PC-9 (cell line): ENCODE data around the gene ZNF880. TPM values are rescaled to one million over a fixed set of nuclear protein-coding genes. Genes with fewer than 3 reads are reported as not detected.

Source experiments
- Bru-seq: library from RNA; stranded (reverse); fragments of 400-500 nt; gene quantifications from one replicate; lab custom pipeline; 2021; lab: Mats Ljungman, UMichigan
- BruChase-seq, 2 experiments: library from RNA; stranded (reverse); fragments of 400-500 nt; gene quantifications; one replicate each; lab custom pipeline; 2021; lab: Mats Ljungman, UMichigan
- BruUV-seq: library from RNA; stranded (reverse); fragments of 400-500 nt; replicated peaks from 2 replicates; lab custom pipeline; 2021; lab: Mats Ljungman, UMichigan
- CTCF ChIA-PET: fragments of 300-600 bp; sonication (Branson Sonifier 250); formaldehyde crosslinking; loops from one replicate; lab custom pipeline; 2022; ENCODE audit warnings: antibody characterized with exemption; lab: Charles Lee
- POLR2A ChIA-PET: fragments of 300-600 bp; sonication (Branson Sonifier 250); formaldehyde crosslinking; loops from one replicate; lab custom pipeline; 2022; ENCODE audit warnings: antibody characterized with exemption; ENCODE audit not compliant: unreplicated experiment; lab: Charles Lee
- DNase-seq, 2 experiments: peaks; one replicate each; pipeline versions ENCODE4 v3.0.0 to v3.0.0-alpha.2; 2015 to 2022; ENCODE audit warnings: mixed read lengths in 1 of 2
- H2AFZ ChIP-seq: fragments of 200-600 bp; sonication (generic); 2 replicates; pipeline ENCODE4 v1.8.1; 2017; ENCODE audit warnings: antibody characterized with exemption
- H3F3A ChIP-seq: fragments of 200-600 bp; sonication (generic); 2 replicates; pipeline ENCODE4 v1.8.1; 2017; ENCODE audit warnings: antibody characterized with exemption, mild to moderate bottlenecking, low read depth; ENCODE audit not compliant: insufficient read depth
- H3K27ac ChIP-seq: fragments of 200-600 bp; sonication (generic); 2 replicates; pipeline ENCODE4 v1.6.1; 2016; ENCODE audit warnings: mixed run types
- H3K27me3 ChIP-seq: fragments of 200-600 bp; sonication (generic); 2 replicates; pipeline ENCODE4 v1.6.1; 2016; ENCODE audit warnings: low read depth, mixed run types; ENCODE audit not compliant: insufficient read depth
- H3K36me3 ChIP-seq: fragments of 200-600 bp; sonication (generic); 2 replicates; pipeline ENCODE4 v1.6.1; 2016; ENCODE audit warnings: low read depth, mixed run types
- H3K4me1 ChIP-seq: fragments of 200-600 bp; sonication (generic); replicated peaks from 2 replicates; pipeline ENCODE4 v1.6.1; 2016; ENCODE audit warnings: mixed run types; ENCODE audit not compliant: insufficient read depth
- H3K4me2 ChIP-seq: fragments of 200-600 bp; sonication (generic); 2 replicates; pipeline ENCODE4 v1.6.1; 2017; ENCODE audit warnings: mixed run types
- H3K4me3 ChIP-seq: fragments of 200-600 bp; sonication (generic); 2 replicates; pipeline ENCODE4 v1.6.1; 2016; ENCODE audit warnings: mixed run types
- H3K79me2 ChIP-seq: fragments of 200-600 bp; sonication (generic); 2 replicates; pipeline ENCODE4 v1.6.1; 2017; ENCODE audit warnings: low read depth, mixed run types
- H3K9me2 ChIP-seq: fragments of 200-600 bp; sonication (generic); 2 replicates; pipeline ENCODE4 v1.8.1; 2017; ENCODE audit warnings: mild to moderate bottlenecking; ENCODE audit not compliant: insufficient read depth
- H3K9me3 ChIP-seq: fragments of 200-600 bp; sonication (generic); 2 replicates; pipeline ENCODE4 v1.8.1; 2016; ENCODE audit warnings: low read depth; ENCODE audit not compliant: insufficient read depth
- H4K20me1 ChIP-seq: fragments of 200-600 bp; sonication (generic); 2 replicates; pipeline ENCODE4 v1.8.1; 2017; ENCODE audit not compliant: insufficient read depth
- CTCF ChIP-seq: fragments of 200-600 bp; sonication (generic); conservative IDR thresholded peaks from 2 replicates; pipeline ENCODE4 v1.6.1; 2017; ENCODE audit warnings: mixed run types, antibody characterized with exemption, mild to moderate bottlenecking, moderate library complexity
- EZH2 ChIP-seq: fragments of 200-600 bp; sonication (generic); IDR thresholded peaks from 2 replicates; pipeline ENCODE4 v1.8.0; 2017; ENCODE audit warnings: antibody characterized with exemption, low read depth
- intact Hi-C: fragments of 100-400 bp; cut with micrococcal nuclease; formaldehyde crosslinking; loops from one replicate; pipeline ENCODE4 v1.10.0; 2022; ENCODE audit not compliant: unreplicated experiment
- long read RNA-seq: library from polyadenylated mRNA; stranded (forward); transcript quantifications from one replicate; pipeline ENCODE4 v2.0.0, GENCODE V29; 2022
- total RNA-seq: library from RNA; stranded (reverse); gene quantifications from 2 replicates; pipeline ENCODE4 v1.2.3, GENCODE V29; 2021

ZNF880 gene
- total RNA-seq = 20.8 and 27.3 TPM in 2 replicates
- percentile 84 among the genes with signal in this experiment for Bru-seq, nascent RNA
- percentile 66 among the genes with signal in this experiment for BruChase-seq, experiment 1, labeled RNA remaining after a 2-hour chase
- percentile 78 among the genes with signal in this experiment for BruChase-seq, experiment 2, labeled RNA remaining after a 6-hour chase
- long read RNA-seq, transcript ZNF880-206 (4 exons, 953 nt) = minor isoform, 15 of 48 reads
- long read RNA-seq, transcript ZNF880-201 (4 exons, 496 nt) = minor isoform, 5 of 48 reads
- long read RNA-seq, transcript ZNF880-202 (4 exons, 2,230 nt) = major isoform, 20 of 48 reads
- long read RNA-seq, partial matches to known transcripts = 0 of 48 reads
- long read RNA-seq, other reads (novel, unspliced or antisense) = 6 of 48 reads

- Histone ChIP-seq H3K4me2 (peak within 1 kb of the TSS; percentile 79), H3K9me3 (peaks cover 47% of the 10 kb centered on the region)
Measured at GRCh38 chr19:52369559-52370340, at the start of gene ZNF880. ZNF880 (plus strand) TSS chr19:52369923; CDS start chr19:52369966, 43 bp downstream.

GRCh38 chr19:52322429-52322828, 47.3 kb upstream of the ZNF880 start:
- Histone ChIP-seq H3K27ac (no peak overlapping the region), H3K4me2 (no peak overlapping the region), H3F3A (peaks cover 35% of the 10 kb centered on the region), H3K27me3 (no peaks in the 10 kb centered on the region), H3K4me3 (peak overlapping the region; percentile 10; the same call in 1 of the 2 replicates), H2AFZ (no peak overlapping the region), H4K20me1 (no peaks in the 10 kb centered on the region), H3K9me3 (peaks cover 96% of the 10 kb centered on the region), H3K9me2 (no peaks in the 10 kb centered on the region), H3K79me2 (no peaks in the 10 kb centered on the region), H3K36me3 (peaks cover 59% of the 10 kb centered on the region), H3K4me1 (no peaks in the 10 kb centered on the region)
- BruUV-seq = no TSS peak
- no peak for TF ChIP-seq EZH2
- TF ChIP-seq CTCF = no peak
- intact Hi-C loops = no loop called here
- ChIA-PET POLR2A (no interaction called here), CTCF (no interaction called here)
- DNase-seq = no peak

More at GRCh38 chr19:52369559-52370340, at the start of gene ZNF880:
- Histone ChIP-seq H3K4me3 (peak within 1 kb of the TSS; percentile 78), H3F3A (no peaks in the 10 kb centered on the region), H3K27ac (peak within 1 kb of the TSS; percentile 67), H3K9me2 (no peaks in the 10 kb centered on the region), H4K20me1 (no peaks in the 10 kb centered on the region), H3K36me3 (peaks cover 12% of the 10 kb centered on the region; the same call in 1 of the 2 replicates), H3K4me1 (0 out of 2 replicates have a peak, but pooled peaks cover 8% of the 10 kb centered on the region), H3K27me3 (no peaks in the 10 kb centered on the region), H2AFZ (peak within 1 kb of the TSS; percentile 99), H3K79me2 (peaks cover 9% of the 10 kb centered on the region; the same call in 1 of the 2 replicates)
- TSS peak; percentile 89 for BruUV-seq
- no peak for TF ChIP-seq EZH2
- TF ChIP-seq CTCF = no peak
- POLR2A ChIA-PET = interaction anchor here (0.7 kb wide), 3 partner anchors 45 to 1409 kb away, joined by 4 to 8 read pairs (median 4); partner anchors contain the start of gene ZNF816
- CTCF ChIA-PET = interaction anchor here (0.9 kb wide), 1 partner anchor 121 kb away, joined by 4 read pairs; no protein-coding TSS in a partner anchor
- intact Hi-C loops = loop anchor here (1.0 to 5.0 kb wide), 2 partner anchors 72 to 102 kb away; partner anchors contain the start of genes ZNF480 and ZNF766
- DNase-seq = peak; percentile 78 to 95

GRCh38 chr19:52331757-52332156, 38.0 kb upstream of the ZNF880 start:
- intact Hi-C loops = no loop called here
- Histone ChIP-seq H2AFZ (no peak overlapping the region), H3K9me3 (peaks cover 59% of the 10 kb centered on the region), H3K4me1 (no peaks in the 10 kb centered on the region), H3K79me2 (no peaks in the 10 kb centered on the region), H4K20me1 (no peaks in the 10 kb centered on the region), H3K27ac (no peak overlapping the region), H3K9me2 (no peaks in the 10 kb centered on the region), H3K27me3 (no peaks in the 10 kb centered on the region), H3K36me3 (no peaks in the 10 kb centered on the region), H3K4me3 (no peak overlapping the region), H3K4me2 (no peak overlapping the region), H3F3A (no peaks in the 10 kb centered on the region)
- CTCF ChIA-PET = no interaction called here
- POLR2A ChIA-PET = no interaction called here
- no TSS peak for BruUV-seq
- DNase-seq = no peak
- no peak for TF ChIP-seq EZH2
- TF ChIP-seq CTCF = no peak
